H1 (cell line): Measurements from ENCODE around the gene SHROOM2. TPM values are rescaled to one million over a fixed set of nuclear protein-coding genes. Genes with fewer than 3 reads are reported as not detected.

Source experiments
- CTCF ChIA-PET: fragments of 300-600 bp; sonication (Branson Sonifier 250); formaldehyde crosslinking; loops from one replicate; lab custom pipeline; 2021; ENCODE audit not compliant: partially characterized antibody; lab: Charles Lee
- POLR2A ChIA-PET: fragments of 300-600 bp; sonication (Branson Sonifier 250); formaldehyde crosslinking; loops from one replicate; lab custom pipeline; 2021; ENCODE audit warnings: inconsistent platforms; ENCODE audit not compliant: partially characterized antibody; lab: Charles Lee
- DNase-seq, 2 experiments: peaks; one replicate each; pipeline versions ENCODE4 v3.0.0 to v3.0.0-alpha.2; 2010 to 2022; ENCODE audit warnings: low spot score in 2 of 2, low read depth in 1 of 2, mixed read lengths in 1 of 2
- FAIRE-seq: peaks from 2 replicates; lab custom pipeline; 2011; peaks lifted over from hg19 to GRCh38; lab: Jason Lieb, UNC
- H2AFZ ChIP-seq: 2 replicates; pipeline ENCODE4 v1.8.1; 2012; ENCODE audit warnings: low read length, inconsistent platforms
- H2AK5ac ChIP-seq: 2 replicates; pipeline ENCODE4 v1.6.1; 2013; ENCODE audit warnings: low read depth, low read length
- H2BK120ac ChIP-seq: replicated peaks from 2 replicates; pipeline ENCODE3; 2013; ENCODE audit warnings: low read depth, low read length, inconsistent platforms
- H2BK12ac ChIP-seq: 2 replicates; pipeline ENCODE4 v1.6.1; 2013; ENCODE audit warnings: low read depth, low read length
- H2BK15ac ChIP-seq: 2 replicates; pipeline ENCODE4 v1.6.1; 2013; ENCODE audit warnings: low read length
- H2BK20ac ChIP-seq: 2 replicates; pipeline ENCODE4 v1.6.1; 2013; ENCODE audit warnings: low read length
- H2BK5ac ChIP-seq: 2 replicates; pipeline ENCODE4 v1.6.1; 2013; ENCODE audit warnings: low read depth, low read length
- H3K14ac ChIP-seq: 2 replicates; pipeline ENCODE4 v1.6.1; 2013; ENCODE audit warnings: inconsistent platforms; ENCODE audit not compliant: insufficient read length
- H3K18ac ChIP-seq: 2 replicates; pipeline ENCODE4 v1.6.1; 2013; ENCODE audit warnings: low read length; ENCODE audit errors: extremely low read depth
- H3K23ac ChIP-seq: 2 replicates; pipeline ENCODE4 v1.6.1; 2013; ENCODE audit warnings: inconsistent platforms; ENCODE audit not compliant: insufficient read length
- H3K23me2 ChIP-seq: 2 replicates; pipeline ENCODE4 v1.6.1; 2013; ENCODE audit warnings: low read depth, low read length
- H3K27ac ChIP-seq: 2 replicates; pipeline ENCODE4 v1.6.1; 2011; ENCODE audit warnings: low read depth, low read length, inconsistent platforms
- H3K27me3 ChIP-seq, 4 experiments: replicated peaks in 1 of 4; 1 replicate in 1 of 4; 2 replicates in 3 of 4; pipeline versions ENCODE4 v1.6.1 to v1.8.1; 2011 to 2013; ENCODE audit warnings: low read length in 3 of 4, mild to moderate bottlenecking in 3 of 4, inconsistent platforms in 2 of 4, mixed read lengths in 2 of 4, moderate library complexity in 1 of 4; ENCODE audit not compliant: control insufficient read depth in 3 of 4, insufficient read depth in 3 of 4; ENCODE audit errors: extremely low read depth in 1 of 4
- H3K36me3 ChIP-seq, 4 experiments: 2 replicates each; pipeline versions ENCODE4 v1.6.1 to v1.8.1; 2011 to 2013; ENCODE audit warnings: mild to moderate bottlenecking in 4 of 4, low read length in 3 of 4, moderate library complexity in 2 of 4, control low read depth in 1 of 4, inconsistent platforms in 1 of 4; ENCODE audit not compliant: insufficient read depth in 4 of 4, control insufficient read depth in 2 of 4
- H3K4ac ChIP-seq: replicated peaks from 2 replicates; pipeline ENCODE3; 2013; ENCODE audit warnings: low read length, low read depth, mixed read lengths, inconsistent platforms; ENCODE audit not compliant: insufficient read length
- H3K4me1 ChIP-seq, 4 experiments: replicated peaks in 1 of 4; 1 replicate in 1 of 4; 2 replicates in 3 of 4; pipeline versions ENCODE4 v1.6.1 to v1.8.1; 2011 to 2013; ENCODE audit warnings: low read length in 3 of 4, inconsistent platforms in 2 of 4, mixed read lengths in 1 of 4; ENCODE audit not compliant: insufficient read depth in 4 of 4, control insufficient read depth in 3 of 4
- H3K4me2 ChIP-seq, 2 experiments: 2 replicates each; pipeline versions ENCODE4 v1.6.1 to v1.8.1; 2011 to 2013; ENCODE audit warnings: low read depth in 2 of 2, low read length in 2 of 2, control low read depth in 1 of 2, inconsistent platforms in 1 of 2, mild to moderate bottlenecking in 1 of 2; ENCODE audit not compliant: insufficient read depth in 1 of 2
- H3K4me3 ChIP-seq, 4 experiments: fragments of 200-600, 300-600 bp in 1 of 4; sonication (generic), shearing (Covaris generic), sonication (Bioruptor Twin) in 1 of 4; 2 replicates each; pipeline versions ENCODE4 v1.5.1 to v1.8.1; 2011 to 2016; ENCODE audit warnings: low read length in 4 of 4, low read depth in 3 of 4, control low read depth in 2 of 4, inconsistent platforms in 2 of 4, mild to moderate bottlenecking in 2 of 4, mixed read lengths in 1 of 4, moderate library complexity in 1 of 4; ENCODE audit not compliant: insufficient read depth in 2 of 4; ENCODE audit errors: extremely low read depth in 1 of 4
- H3K56ac ChIP-seq: replicated peaks from 2 replicates; pipeline ENCODE3; 2013; ENCODE audit warnings: low read depth, mild to moderate bottlenecking, mixed read lengths, low read length, inconsistent platforms; ENCODE audit not compliant: insufficient read length
- H3K79me1 ChIP-seq: 2 replicates; pipeline ENCODE4 v1.6.1; 2013; ENCODE audit warnings: low read depth, low read length, control low read depth
- H3K79me2 ChIP-seq, 2 experiments: 2 replicates each; pipeline versions ENCODE4 v1.6.1 to v1.8.1; 2012 to 2013; ENCODE audit warnings: low read length in 2 of 2, mild to moderate bottlenecking in 2 of 2, inconsistent platforms in 1 of 2; ENCODE audit not compliant: insufficient read depth in 2 of 2, control insufficient read depth in 1 of 2
- H3K9ac ChIP-seq, 4 experiments: replicated peaks in 1 of 4; 1 replicate in 1 of 4; 2 replicates in 3 of 4; pipeline versions ENCODE4 v1.6.1 to v1.8.1; 2011 to 2013; ENCODE audit warnings: low read depth in 3 of 4, low read length in 3 of 4, control low read depth in 2 of 4, mild to moderate bottlenecking in 2 of 4, moderate library complexity in 2 of 4, inconsistent platforms in 1 of 4; ENCODE audit errors: extremely low read depth in 1 of 4
- H3K9me3 ChIP-seq, 2 experiments: 2 replicates each; pipeline versions ENCODE4 v1.6.1 to v1.8.1; 2012 to 2013; ENCODE audit warnings: mild to moderate bottlenecking in 2 of 2, moderate library complexity in 2 of 2, control low read depth in 1 of 2, inconsistent platforms in 1 of 2, low read depth in 1 of 2, low read length in 1 of 2, mixed read lengths in 1 of 2; ENCODE audit not compliant: insufficient read depth in 2 of 2
- H4K20me1 ChIP-seq, 2 experiments: replicated peaks in 1 of 2; 2 replicates each; pipeline versions ENCODE3 to v1.8.1; 2011 to 2013; ENCODE audit warnings: inconsistent platforms in 2 of 2, low read length in 2 of 2, mild to moderate bottlenecking in 1 of 2; ENCODE audit not compliant: insufficient read depth in 2 of 2, control insufficient read depth in 1 of 2
- H4K5ac ChIP-seq: 2 replicates; pipeline ENCODE4 v1.6.1; 2013; ENCODE audit warnings: low read length, low read depth, mixed read lengths, inconsistent platforms; ENCODE audit not compliant: insufficient read length
- H4K8ac ChIP-seq: 2 replicates; pipeline ENCODE4 v1.8.0; 2013; ENCODE audit warnings: mild to moderate bottlenecking, moderate library complexity, low read length, inconsistent platforms; ENCODE audit not compliant: insufficient read depth; ENCODE audit errors: extremely low read depth
- H4K91ac ChIP-seq: replicated peaks from 2 replicates; pipeline ENCODE3; 2013; ENCODE audit warnings: low read length, mixed read lengths, inconsistent platforms; ENCODE audit not compliant: insufficient read length
- KDM5A ChIP-seq: fragments of 200-600 bp; IDR thresholded peaks from 2 replicates; pipeline ENCODE4 v1.7.1; 2012; ENCODE audit warnings: mild to moderate bottlenecking, low read length, inconsistent platforms, mixed read lengths
- PHF8 ChIP-seq: fragments of 200-600 bp; sonication (generic); conservative IDR thresholded peaks from 2 replicates; pipeline ENCODE4 v1.7.1; 2012; ENCODE audit warnings: low read depth, mild to moderate bottlenecking, inconsistent platforms, low read length, moderate library complexity
- RAD21 ChIP-seq, 2 experiments: IDR thresholded peaks in 1 of 2; conservative IDR thresholded peaks in 1 of 2; 2 replicates each; pipeline ENCODE4 v1.6.1; 2011; ENCODE audit warnings: low read depth in 2 of 2, low read length in 2 of 2, improper control_type of control experiment in 1 of 2, inconsistent platforms in 1 of 2, mild to moderate bottlenecking in 1 of 2, moderate library complexity in 1 of 2
- WGBS, 2 experiments: shearing (Covaris generic) in 1 of 2; methylation state at CpG; one replicate each; pipeline versions ENCODE4 v1.1.6 to v1.1.7; 2013 to 2015; ENCODE audit warnings: low lambda C conversion rate in 2 of 2, mixed read lengths in 2 of 2, inconsistent platforms in 1 of 2, low coverage in 1 of 2, missing lambda C conversion rate in 1 of 2; ENCODE audit not compliant: insufficient replicate concordance in 2 of 2, insufficient coverage in 1 of 2, insufficient read length in 1 of 2; ENCODE audit errors: extremely low coverage in 1 of 2, missing lambda C conversion rate in 1 of 2; 5-methylcytosine and 5-hydroxymethylcytosine counted together
- polyA plus RNA-seq, 7 experiments: library from polyadenylated mRNA; depleted of rRNA in 3 of 7; stranded (reverse) in 5 of 7; unstranded in 2 of 7; fragments of >200 nt in 5 of 7; fragments of 200-250 nt in 2 of 7; gene quantifications; 1 replicate in 5 of 7; 2 replicates in 1 of 7; 4 replicates in 1 of 7; pipeline versions ENCODE4 v1.2.1 to v1.2.3, GENCODE V29; 2011 to 2013; ENCODE audit warnings: missing spikeins in 2 of 7, mixed read lengths in 2 of 7
- total RNA-seq: library from RNA; stranded (reverse); fragmentation: NEBNext Ultra II Directional; extraction: Animal tissue kit (Norgen Biotek cat#: 25700); gene quantifications from 2 replicates; pipeline ENCODE4 v1.2.1, GENCODE V29; 2021
- TF ChIP-seq, protein P1 (sequence below): IDR thresholded peaks from 2 replicates; pipeline ENCODE4 v1.6.1; 2012; ENCODE audit warnings: inconsistent platforms

SHROOM2 gene
- total and polyA plus RNA-seq, 2 of the 8 experiments (the other 6 are each of a cell fraction or from before 2014, with no cell fraction given), result 3.4 to 14.2 TPM

DNA sequence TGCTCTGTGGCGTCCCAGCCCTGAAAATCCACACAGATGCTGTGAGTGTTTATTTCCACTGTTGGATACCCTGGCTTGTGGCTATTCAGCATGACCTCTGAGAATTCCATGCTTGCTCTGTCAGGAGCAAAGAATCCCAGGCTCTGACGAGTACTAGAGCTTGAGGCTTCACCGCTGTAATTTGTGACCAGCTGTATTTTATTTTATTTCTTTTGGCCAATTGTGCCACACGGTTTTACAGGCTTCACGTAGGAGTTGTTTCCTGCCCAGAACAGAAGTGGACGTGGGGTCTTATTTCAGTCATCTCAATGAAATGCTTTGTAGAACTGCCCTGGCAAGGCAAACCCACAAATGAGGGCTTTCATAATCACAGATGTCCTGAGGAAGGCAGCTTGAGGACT lies 111.5 kb downstream of the SHROOM2 start:
- no peaks in the 10 kb centered on the region for H3K79me1 ChIP-seq

More for the DNA sequence above, 111.5 kb downstream of the SHROOM2 start:
- Histone ChIP-seq H3K18ac (no peak overlapping the region), H2BK12ac (no peak overlapping the region), H2AFZ (no peak overlapping the region), H2BK5ac (no peak overlapping the region), H3K79me2 (no peaks in the 10 kb centered on the region), H3K23me2 (peaks cover 2% of the 10 kb centered on the region; the same call in 1 of the 2 replicates), H2AK5ac (no peak overlapping the region), H4K8ac (no peak overlapping the region), H4K91ac (no peak overlapping the region), H3K27ac (no peak overlapping the region), H2BK20ac (no peak overlapping the region), H3K4me1 (peaks cover 0 to 4% (median 0%) of the 10 kb centered on the region in 4 experiments; a peak in 1 of 7 replicates), H3K4me2 (no peak overlapping the region), H4K20me1 (no peaks in the 10 kb centered on the region), H3K4ac (no peak overlapping the region), H4K5ac (no peak overlapping the region), H3K14ac (no peak overlapping the region), H3K56ac (no peak overlapping the region), H3K36me3 (peaks cover 0 to 14% (median 3%) of the 10 kb centered on the region in 4 experiments; a peak in 3 of 8 replicates), H3K23ac (no peak overlapping the region), H3K9me3 (no peaks in the 10 kb centered on the region), H3K4me3 (no peak overlapping the region), H3K27me3 (no peaks in the 10 kb centered on the region), H3K9ac (no peak overlapping the region), H2BK15ac (no peak overlapping the region), H2BK120ac (no peak overlapping the region)
- DNase-seq (no peak), FAIRE-seq (no peak)
- ChIA-PET POLR2A (no interaction called here), CTCF (interaction anchor here (0.6 kb wide), 2 partner anchors 16 to 183 kb away, joined by 3 to 4 read pairs; no protein-coding TSS in a partner anchor)
- WGBS, 2 experiments, result 83% methylated on average over 5 of the region's 6 CpGs; no CpG with 5 or more reads in 1 of the 2 experiments
- TF ChIP-seq RAD21 (IDR thresholded peaks at IDR 0.05 in 1 of 2, conservative IDR thresholded peaks at IDR 0.05 in 1 of 2; ENCODE audit: low read depth in 2 of 2, low read length in 2 of 2) (no peak), PHF8 (no peak), KDM5A (no peak)
- TF ChIP-seq, protein P1, sequence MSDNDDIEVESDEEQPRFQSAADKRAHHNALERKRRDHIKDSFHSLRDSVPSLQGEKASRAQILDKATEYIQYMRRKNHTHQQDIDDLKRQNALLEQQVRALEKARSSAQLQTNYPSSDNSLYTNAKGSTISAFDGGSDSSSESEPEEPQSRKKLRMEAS, result no peak
